Ishikawa (cell line): ENCODE data around the gene PRR15L.
A peak's percentile ranks its signal among the peaks of the same experiment; 100 is the strongest.

Experiments used
- CEBPB ChIP-seq: IDR thresholded peaks from 2 replicates; pipeline ENCODE4 v1.6.1; 2012
- CREB1 ChIP-seq: IDR thresholded peaks from 2 replicates; pipeline ENCODE4 v1.6.1; 2012; ENCODE audit warnings: low read depth
- EGR1 ChIP-seq: IDR thresholded peaks from 2 replicates; pipeline ENCODE4 v1.6.1; 2012
- EP300 ChIP-seq: IDR thresholded peaks from 2 replicates; pipeline ENCODE4 v1.6.1; 2012; ENCODE audit warnings: borderline replicate concordance
- FOXM1 ChIP-seq: IDR thresholded peaks from 2 replicates; pipeline ENCODE4 v1.6.1; 2012; ENCODE audit warnings: low read depth, borderline replicate concordance
- MAX ChIP-seq: IDR thresholded peaks from 2 replicates; pipeline ENCODE4 v1.6.1; 2012
- NFIC ChIP-seq: IDR thresholded peaks from 2 replicates; pipeline ENCODE4 v1.6.1; 2012
- RAD21 ChIP-seq: IDR thresholded peaks from 2 replicates; pipeline ENCODE4 v1.6.1; 2012; ENCODE audit warnings: low read depth
- REST ChIP-seq: IDR thresholded peaks from 2 replicates; pipeline ENCODE4 v1.6.1; 2012; ENCODE audit warnings: low read depth, mild to moderate bottlenecking
- TAF1 ChIP-seq: IDR thresholded peaks from 2 replicates; pipeline ENCODE4 v1.6.1; 2012; ENCODE audit warnings: low read depth, mild to moderate bottlenecking
- TCF12 ChIP-seq: IDR thresholded peaks from 2 replicates; pipeline ENCODE4 v1.6.1; 2012; ENCODE audit warnings: low read depth
- TEAD4 ChIP-seq: IDR thresholded peaks from 2 replicates; pipeline ENCODE4 v1.6.1; 2012
- USF1 ChIP-seq: IDR thresholded peaks from 2 replicates; pipeline ENCODE4 v1.6.1; 2012
- YY1 ChIP-seq: IDR thresholded peaks from 2 replicates; pipeline ENCODE4 v1.6.1; 2012; ENCODE audit warnings: low read depth
- ZBTB7A ChIP-seq: IDR thresholded peaks from 2 replicates; pipeline ENCODE4 v1.6.1; 2012; ENCODE audit warnings: low read depth

Gene PRR15L

GRCh38 chr17:47956791-47957590 is 692 bp downstream of the PRR15L start:
- TF ChIP-seq NFIC: peak; percentile 89
- TF ChIP-seq FOXM1: no peak
- TF ChIP-seq MAX: 0 out of 2 replicates have a peak, but pooled peaks have one; percentile 12
- TF ChIP-seq ZBTB7A: peak; percentile 87

GRCh38 chr17:47955497-47956461 is 1.9 kb downstream of the PRR15L start:
- TF ChIP-seq TEAD4: no peak
- no peak for TF ChIP-seq EP300
- TF ChIP-seq CREB1: no peak
- no peak for TF ChIP-seq FOXM1
- TF ChIP-seq TAF1: no peak
- TF ChIP-seq NFIC: peak; percentile 69

GRCh38 chr17:47953909-47954308 is 3.8 kb downstream of the PRR15L start:
- TF ChIP-seq REST: no peak
- TF ChIP-seq TCF12: no peak
- no peak for TF ChIP-seq CEBPB
- TF ChIP-seq TEAD4: no peak
- no peak for TF ChIP-seq FOXM1
- TF ChIP-seq TAF1: no peak
- no peak for TF ChIP-seq YY1
- no peak for TF ChIP-seq EP300
- no peak for TF ChIP-seq NFIC
- no peak for TF ChIP-seq ZBTB7A
- TF ChIP-seq CREB1: no peak
- TF ChIP-seq MAX: no peak
- no peak for TF ChIP-seq EGR1
- TF ChIP-seq RAD21: no peak
- no peak for TF ChIP-seq USF1

- no peak for TF ChIP-seq CEBPB
- peak; percentile 63 for TF ChIP-seq USF1
- TF ChIP-seq MAX: no peak
These were observed 5.3 kb downstream of the PRR15L start for GRCh38 chr17:47952171-47953021.

GRCh38 chr17:47950448-47950847 is 7.2 kb downstream of the PRR15L start:
- no peak for TF ChIP-seq CREB1
- TF ChIP-seq EGR1: no peak
- no peak for TF ChIP-seq ZBTB7A
- no peak for TF ChIP-seq NFIC
- no peak for TF ChIP-seq EP300
- TF ChIP-seq REST: no peak
- no peak for TF ChIP-seq MAX
- TF ChIP-seq TCF12: no peak
- TF ChIP-seq FOXM1: no peak
- TF ChIP-seq TAF1: no peak
- TF ChIP-seq CEBPB: no peak
- TF ChIP-seq TEAD4: no peak
- TF ChIP-seq USF1: no peak
- no peak for TF ChIP-seq RAD21
- no peak for TF ChIP-seq YY1
